Astrocyte (in vitro differentiated cells and primary cell): Measurements from ENCODE around the gene NTRK3. TPM values are rescaled to one million over a fixed set of nuclear protein-coding genes. Genes with fewer than 3 reads are reported as not detected.

ENCODE experiments used
- DNase-seq: peaks from one replicate; pipeline ENCODE4 v3.0.0-alpha.2; 2010; ENCODE audit warnings: low read depth
- FAIRE-seq: peaks from 2 replicates; lab custom pipeline; 2011; peaks lifted over from hg19 to GRCh38; lab: Jason Lieb, UNC
- H2AFZ ChIP-seq: 2 replicates; pipeline ENCODE4 v1.6.0; 2012; ENCODE audit warnings: low read depth, low read length, inconsistent platforms
- H3K27ac ChIP-seq: 2 replicates; pipeline ENCODE4 v1.5.1; 2011; ENCODE audit warnings: low read depth, low read length, inconsistent platforms
- H3K27me3 ChIP-seq: 2 replicates; pipeline ENCODE4 v1.6.0; 2011; ENCODE audit warnings: low read length, inconsistent platforms; ENCODE audit not compliant: insufficient read depth
- H3K36me3 ChIP-seq: 2 replicates; pipeline ENCODE4 v1.5.1; 2011; ENCODE audit warnings: low read length, inconsistent platforms; ENCODE audit not compliant: insufficient read depth
- H3K4me1 ChIP-seq: 2 replicates; pipeline ENCODE4 v1.5.1; 2011; ENCODE audit warnings: low read length, inconsistent platforms; ENCODE audit not compliant: insufficient read depth
- H3K4me2 ChIP-seq: 2 replicates; pipeline ENCODE4 v1.6.0; 2012; ENCODE audit warnings: low read length, inconsistent platforms
- H3K4me3 ChIP-seq: 2 replicates; pipeline ENCODE4 v1.5.1; 2011; ENCODE audit warnings: low read depth, mild to moderate bottlenecking, low read length, inconsistent platforms; ENCODE audit not compliant: insufficient read depth
- H3K79me2 ChIP-seq: 2 replicates; pipeline ENCODE4 v1.6.0; 2012; ENCODE audit warnings: mild to moderate bottlenecking, low read length, inconsistent platforms; ENCODE audit not compliant: insufficient read depth
- H3K9ac ChIP-seq: 2 replicates; pipeline ENCODE4 v1.6.0; 2012; ENCODE audit warnings: mild to moderate bottlenecking, low read length, inconsistent platforms
- H3K9me3 ChIP-seq: 2 replicates; pipeline ENCODE4 v1.5.1; 2012; ENCODE audit warnings: low read depth, mild to moderate bottlenecking, low read length, inconsistent platforms; ENCODE audit not compliant: insufficient read depth
- H4K20me1 ChIP-seq: 2 replicates; pipeline ENCODE4 v1.6.0; 2012; ENCODE audit warnings: low read length, inconsistent platforms; ENCODE audit not compliant: insufficient read depth
- H3K27ac Mint-ChIP-seq: one replicate; pipeline ENCODE4 v1.8.0; 2021; ENCODE audit warnings: mild to moderate bottlenecking, mixed read lengths; ENCODE audit not compliant: unreplicated experiment
- H3K27me3 Mint-ChIP-seq: one replicate; pipeline ENCODE4 v1.8.0; 2021; ENCODE audit warnings: low read depth, mixed read lengths; ENCODE audit not compliant: unreplicated experiment
- H3K36me3 Mint-ChIP-seq: one replicate; pipeline ENCODE4 v1.8.0; 2021; ENCODE audit warnings: low read depth, mixed read lengths; ENCODE audit not compliant: unreplicated experiment
- H3K4me1 Mint-ChIP-seq: one replicate; pipeline ENCODE4 v1.8.0; 2021; ENCODE audit warnings: low read depth, mixed read lengths; ENCODE audit not compliant: unreplicated experiment
- H3K4me3 Mint-ChIP-seq: one replicate; pipeline ENCODE4 v1.8.0; 2021; ENCODE audit warnings: mild to moderate bottlenecking, moderate library complexity, mixed read lengths; ENCODE audit not compliant: unreplicated experiment
- H3K9me3 Mint-ChIP-seq: one replicate; pipeline ENCODE4 v1.8.0; 2021; ENCODE audit warnings: mild to moderate bottlenecking, mixed read lengths; ENCODE audit not compliant: unreplicated experiment
- EZH2 ChIP-seq: IDR thresholded peaks from 2 replicates; pipeline ENCODE4 v1.6.1; 2012; ENCODE audit warnings: mild to moderate bottlenecking, low read length, inconsistent platforms; ENCODE audit not compliant: insufficient read depth
- total RNA-seq: library from RNA; stranded (reverse); gene quantifications from 2 replicates; pipeline ENCODE4 v1.2.1, GENCODE V29; 2021
- TF ChIP-seq, protein P1 (sequence below): IDR thresholded peaks from 2 replicates; pipeline ENCODE4 v1.5.1; 2011; ENCODE audit warnings: low read depth, mild to moderate bottlenecking, inconsistent platforms, low read length, moderate library complexity; ENCODE audit not compliant: insufficient read depth

Gene NTRK3
- total RNA-seq, 1 donor from 2014 or later: 12.9 TPM

DNA sequence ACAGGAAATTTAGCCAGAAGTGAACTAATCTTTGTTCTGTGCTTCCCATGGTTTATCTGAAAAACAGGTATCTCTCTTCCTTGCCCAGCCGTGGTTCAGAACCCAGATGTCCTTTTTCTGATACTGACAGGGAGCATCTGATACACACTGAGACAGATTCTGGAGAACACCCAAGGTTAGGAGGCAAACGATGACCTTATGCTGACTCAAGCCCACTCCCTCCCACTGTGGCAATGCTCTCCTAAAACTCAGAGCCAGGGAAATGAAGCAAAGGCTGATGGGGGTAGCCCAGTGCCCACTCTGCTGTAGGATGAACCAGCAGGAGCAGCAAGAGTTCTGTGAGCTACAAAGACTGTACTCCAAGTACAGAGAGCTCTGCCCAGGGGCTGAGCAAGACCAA is 225.1 kb downstream of the NTRK3 start:
- peaks cover 7% of the 10 kb centered on the region for H3K36me3 Mint-ChIP-seq
- no peaks in the 10 kb centered on the region for H3K4me1 Mint-ChIP-seq
- TF ChIP-seq EZH2: no peak
- TF ChIP-seq, protein P1, sequence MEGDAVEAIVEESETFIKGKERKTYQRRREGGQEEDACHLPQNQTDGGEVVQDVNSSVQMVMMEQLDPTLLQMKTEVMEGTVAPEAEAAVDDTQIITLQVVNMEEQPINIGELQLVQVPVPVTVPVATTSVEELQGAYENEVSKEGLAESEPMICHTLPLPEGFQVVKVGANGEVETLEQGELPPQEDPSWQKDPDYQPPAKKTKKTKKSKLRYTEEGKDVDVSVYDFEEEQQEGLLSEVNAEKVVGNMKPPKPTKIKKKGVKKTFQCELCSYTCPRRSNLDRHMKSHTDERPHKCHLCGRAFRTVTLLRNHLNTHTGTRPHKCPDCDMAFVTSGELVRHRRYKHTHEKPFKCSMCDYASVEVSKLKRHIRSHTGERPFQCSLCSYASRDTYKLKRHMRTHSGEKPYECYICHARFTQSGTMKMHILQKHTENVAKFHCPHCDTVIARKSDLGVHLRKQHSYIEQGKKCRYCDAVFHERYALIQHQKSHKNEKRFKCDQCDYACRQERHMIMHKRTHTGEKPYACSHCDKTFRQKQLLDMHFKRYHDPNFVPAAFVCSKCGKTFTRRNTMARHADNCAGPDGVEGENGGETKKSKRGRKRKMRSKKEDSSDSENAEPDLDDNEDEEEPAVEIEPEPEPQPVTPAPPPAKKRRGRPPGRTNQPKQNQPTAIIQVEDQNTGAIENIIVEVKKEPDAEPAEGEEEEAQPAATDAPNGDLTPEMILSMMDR: no peak
- H4K20me1 ChIP-seq: no peaks in the 10 kb centered on the region
- H3K4me3 ChIP-seq: no peak overlapping the region
- H3K27me3 Mint-ChIP-seq: peaks cover 28% of the 10 kb centered on the region
- H3K9me3 ChIP-seq: no peaks in the 10 kb centered on the region
- DNase-seq (no peak), FAIRE-seq (no peak)
- H3K9ac ChIP-seq: no peak overlapping the region
- H3K27ac ChIP-seq: no peak overlapping the region
- H3K4me1 ChIP-seq: peaks cover 5% of the 10 kb centered on the region
- no peaks in the 10 kb centered on the region for H3K36me3 ChIP-seq
- H2AFZ ChIP-seq: no peak overlapping the region
- H3K27ac Mint-ChIP-seq: no peak overlapping the region
- H3K4me2 ChIP-seq: no peak overlapping the region
- no peak overlapping the region for H3K4me3 Mint-ChIP-seq
- peaks cover 8% of the 10 kb centered on the region for H3K9me3 Mint-ChIP-seq
- no peaks in the 10 kb centered on the region for H3K27me3 ChIP-seq
- H3K79me2 ChIP-seq: no peaks in the 10 kb centered on the region

DNA sequence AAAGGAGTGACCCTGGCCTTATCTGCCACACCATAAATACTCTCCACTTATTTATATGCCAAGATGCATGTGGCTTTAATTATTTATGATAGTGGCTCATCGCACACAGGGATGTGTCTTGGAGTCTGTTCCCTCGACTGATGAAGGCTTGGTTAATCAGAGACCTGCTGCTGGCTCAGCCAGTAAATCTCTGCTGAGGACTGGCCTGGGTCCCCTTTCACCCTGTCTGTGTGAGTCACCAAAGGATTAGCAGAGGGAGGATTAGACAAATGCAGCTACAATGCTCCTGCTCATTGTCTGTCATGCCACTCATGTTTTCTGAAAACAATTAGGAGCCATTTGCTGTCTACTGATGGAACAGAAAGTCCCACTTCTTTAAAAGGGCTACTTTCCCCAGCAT is 226.8 kb downstream of the NTRK3 start:
- Histone ChIP-seq H3K36me3 (no peaks in the 10 kb centered on the region), H3K4me1 (peaks cover 5% of the 10 kb centered on the region), H3K27me3 (no peaks in the 10 kb centered on the region), H3K79me2 (no peaks in the 10 kb centered on the region), H3K9ac (no peak overlapping the region), H3K9me3 (no peaks in the 10 kb centered on the region), H2AFZ (no peak overlapping the region), H3K4me2 (no peak overlapping the region), H3K27ac (no peak overlapping the region), H4K20me1 (no peaks in the 10 kb centered on the region), H3K4me3 (no peak overlapping the region)
- DNase-seq: peak; percentile 5
- peaks cover 11% of the 10 kb centered on the region for H3K9me3 Mint-ChIP-seq
- H3K4me1 Mint-ChIP-seq: no peaks in the 10 kb centered on the region
- peaks cover 7% of the 10 kb centered on the region for H3K36me3 Mint-ChIP-seq
- no peak for FAIRE-seq
- H3K27me3 Mint-ChIP-seq: peaks cover 14% of the 10 kb centered on the region
- no peak overlapping the region for H3K27ac Mint-ChIP-seq
- TF ChIP-seq EZH2: no peak
- TF ChIP-seq, protein P1: no peak
- no peak overlapping the region for H3K4me3 Mint-ChIP-seq

DNA sequence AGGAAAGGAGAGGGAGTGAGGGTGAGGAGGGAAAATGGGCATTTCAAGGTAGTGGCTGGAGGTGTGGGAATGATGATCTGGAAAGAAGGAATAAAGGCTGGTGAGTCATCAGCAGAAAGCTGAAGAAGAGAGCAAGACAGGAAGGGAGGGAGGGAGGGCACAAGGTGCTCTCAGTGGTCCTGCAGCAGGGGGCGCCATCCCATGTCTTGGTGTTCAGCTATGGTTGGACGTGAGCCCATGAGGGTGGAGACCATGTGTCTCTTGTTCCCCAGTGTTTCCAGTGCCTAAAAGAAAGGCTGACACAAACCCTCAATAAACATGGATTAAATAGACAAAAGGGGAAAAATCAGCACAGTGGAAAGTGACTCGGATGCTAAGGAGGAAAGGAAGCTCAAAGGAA is 228.5 kb downstream of the NTRK3 start:
- FAIRE-seq: no peak
- peaks cover 7% of the 10 kb centered on the region for H3K36me3 Mint-ChIP-seq

More for the DNA sequence above, 228.5 kb downstream of the NTRK3 start:
- no peaks in the 10 kb centered on the region for H3K27me3 ChIP-seq
- no peaks in the 10 kb centered on the region for H3K4me1 Mint-ChIP-seq
- peaks cover 5% of the 10 kb centered on the region for H3K4me1 ChIP-seq
- no peak overlapping the region for H3K4me2 ChIP-seq
- H3K4me3 Mint-ChIP-seq: no peak overlapping the region
- H3K36me3 ChIP-seq: no peaks in the 10 kb centered on the region
- no peaks in the 10 kb centered on the region for H3K9me3 ChIP-seq
- H3K27ac Mint-ChIP-seq: no peak overlapping the region
- no peaks in the 10 kb centered on the region for H4K20me1 ChIP-seq
- H3K9ac ChIP-seq: no peak overlapping the region
- no peak for DNase-seq
- H3K27me3 Mint-ChIP-seq: peaks cover 13% of the 10 kb centered on the region
- H2AFZ ChIP-seq: no peak overlapping the region
- H3K9me3 Mint-ChIP-seq: peaks cover 11% of the 10 kb centered on the region
- TF ChIP-seq EZH2: no peak
- TF ChIP-seq, protein P1: no peak
- no peak overlapping the region for H3K4me3 ChIP-seq
- no peak overlapping the region for H3K27ac ChIP-seq
- H3K79me2 ChIP-seq: no peaks in the 10 kb centered on the region
